Superior temporal gyrus (tissue), 1 donor: ENCODE data around the gene OR56A5.
"Not testable (repeated sequence)": the region's sequence is repeated elsewhere in the genome, so short reads cannot be mapped to it uniquely, and the experiment has no call there.

Experiments
- DNase-seq: peaks from one replicate; pipeline ENCODE4 v3.0.0-alpha.2; 2016; ENCODE audit errors: extremely low spot score

The OR56A5 gene, protein sequence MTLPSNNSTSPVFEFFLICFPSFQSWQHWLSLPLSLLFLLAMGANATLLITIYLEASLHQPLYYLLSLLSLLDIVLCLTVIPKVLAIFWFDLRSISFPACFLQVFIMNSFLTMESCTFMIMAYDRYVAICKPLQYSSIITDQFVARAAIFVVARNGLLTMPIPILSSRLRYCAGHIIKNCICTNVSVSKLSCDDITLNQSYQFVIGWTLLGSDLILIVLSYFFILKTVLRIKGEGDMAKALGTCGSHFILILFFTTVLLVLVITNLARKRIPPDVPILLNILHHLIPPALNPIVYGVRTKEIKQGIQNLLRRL

GRCh38 chr11:5968394-5968793, at the start of gene OR56A5:
Gene OR56A5, minus strand, starts transcription at chr11:5968494. Its CDS starts 0 bp downstream, at chr11:5968494.
- no peak for DNase-seq

GRCh38 chr11:6013042-6013441, 44.7 kb upstream of the OR56A5 start:
- DNase-seq: no peak

GRCh38 chr11:6012035-6012668, 43.9 kb upstream of the OR56A5 start:
- DNase-seq: no peak

DNA sequence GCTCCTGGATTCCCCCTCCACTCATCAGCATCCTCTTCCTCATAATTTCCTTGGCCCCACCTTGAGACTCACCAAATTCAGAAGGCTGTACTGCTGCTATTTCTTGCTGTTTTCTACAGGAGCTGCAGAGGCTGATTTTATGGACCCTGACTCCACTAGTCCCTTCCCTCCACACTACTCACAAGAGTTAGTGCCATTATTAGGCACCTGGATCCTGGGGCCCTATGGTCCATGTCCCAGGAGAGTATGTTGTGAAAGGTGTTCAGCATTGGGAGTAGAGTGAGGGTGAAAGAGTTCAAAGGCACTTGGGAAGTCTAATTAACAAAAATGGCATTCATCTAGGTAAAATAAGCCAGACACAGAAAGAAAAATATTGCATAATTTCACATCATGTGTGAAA, 38.6 kb upstream of the OR56A5 start, which contains the start of gene OR56A4:
Gene OR56A4, minus strand, starts transcription at position 101 of the 400 bp plus-strand sequence. CDS start 3,954 bp downstream, outside the sequence.
- no peak for DNase-seq

GRCh38 chr11:6006395-6006794, 38.1 kb upstream of the OR56A5 start:
- no peak for DNase-seq

DNA sequence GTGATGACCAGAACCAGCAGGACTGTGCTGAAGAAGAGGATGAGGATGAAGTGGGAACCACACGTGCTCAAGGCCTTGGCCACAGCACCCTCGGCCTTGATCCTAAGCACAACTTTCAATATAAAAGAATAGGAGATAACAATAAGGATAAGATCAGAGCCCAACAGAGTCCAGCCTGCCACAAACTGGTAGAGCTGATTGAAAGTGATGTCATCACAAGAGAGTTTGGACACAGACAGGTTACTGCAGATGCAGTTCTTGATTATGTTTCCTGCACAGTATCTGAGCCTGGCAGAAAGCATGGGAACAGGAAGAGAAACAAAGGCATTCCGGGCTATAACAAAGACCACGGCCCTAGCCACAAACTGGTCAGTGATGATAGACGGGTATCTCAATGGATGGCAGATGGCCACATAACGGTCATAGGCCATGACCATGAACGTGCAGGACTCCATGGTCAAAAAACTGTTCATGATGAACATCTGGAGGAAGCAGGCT, 34.0 kb upstream of the OR56A5 start:
- DNase-seq: no peak

DNA sequence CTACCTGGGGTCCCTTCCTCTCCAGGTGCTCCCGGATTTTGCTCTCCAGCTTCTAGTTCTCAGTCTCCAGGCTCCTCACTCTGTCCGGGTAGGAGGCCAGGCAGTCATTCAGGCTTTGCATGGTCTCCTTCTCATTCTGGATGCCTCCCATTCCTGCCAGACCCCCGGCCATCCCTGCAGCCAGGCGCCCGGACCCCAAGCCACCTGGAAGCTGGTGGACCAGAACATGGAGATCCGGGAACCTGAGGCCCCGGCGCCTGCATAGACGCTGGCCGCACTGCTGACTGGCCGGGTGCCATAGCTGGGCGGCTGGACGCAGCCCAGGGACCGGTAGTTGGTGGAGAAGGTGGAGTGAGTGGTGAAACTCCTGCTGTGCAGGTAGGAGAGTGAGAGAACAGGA, 26.5 kb upstream of the OR56A5 start:
- no peak for DNase-seq

DNA sequence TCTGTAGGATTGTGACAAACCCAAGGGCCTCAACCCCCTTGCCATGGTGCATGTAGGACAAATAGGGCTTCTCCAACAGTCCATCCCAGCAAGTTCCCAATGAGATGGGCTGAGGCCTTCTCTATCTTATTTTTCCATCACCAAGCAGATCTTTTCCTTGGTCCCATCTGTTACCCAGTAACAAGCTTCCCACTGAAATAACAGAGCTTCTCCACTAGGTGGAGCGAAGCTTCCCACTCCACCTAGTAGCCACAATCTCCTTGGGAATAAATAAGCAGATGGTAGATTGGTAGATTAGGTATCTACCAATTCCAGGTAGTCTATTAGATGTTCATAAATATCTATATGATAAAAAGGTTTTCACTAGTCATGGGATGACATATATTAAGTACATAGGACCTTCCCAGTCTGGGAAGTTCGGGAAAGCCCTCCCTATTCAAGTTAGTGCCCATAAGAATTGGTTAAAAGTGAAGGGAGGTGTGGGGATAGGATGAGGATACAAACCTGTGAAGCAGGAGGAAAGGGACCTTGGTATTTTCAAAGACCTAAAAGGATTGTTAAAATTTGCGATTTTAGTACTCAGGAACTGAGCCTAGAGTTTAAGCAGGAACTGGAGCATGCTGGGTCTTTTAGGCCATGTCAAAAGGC, 24.4 kb upstream of the OR56A5 start:
- DNase-seq: no peak

DNA sequence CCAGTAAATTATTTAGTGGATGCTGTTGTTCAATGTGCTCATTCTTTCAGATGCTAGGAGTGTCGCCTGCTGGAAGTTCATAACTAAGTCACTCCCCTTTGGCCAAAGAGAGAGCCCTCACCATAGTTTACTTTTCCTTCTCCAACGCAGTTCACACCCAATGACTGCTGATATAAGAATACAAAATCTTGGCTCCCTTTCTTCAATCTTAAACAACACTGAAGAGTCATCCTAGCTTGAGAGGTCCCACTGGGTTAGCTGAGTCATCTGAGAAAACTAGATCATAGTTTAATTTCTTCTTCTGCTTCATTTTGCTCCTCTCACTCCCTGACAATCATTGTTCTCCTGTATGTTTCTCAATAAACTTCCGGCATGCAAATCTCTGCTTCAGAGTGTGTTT, 23.9 kb upstream of the OR56A5 start:
- DNase-seq: no peak

- no peak for DNase-seq
Measured at GRCh38 chr11:5989203-5989602, 20.9 kb upstream of the OR56A5 start.

DNA sequence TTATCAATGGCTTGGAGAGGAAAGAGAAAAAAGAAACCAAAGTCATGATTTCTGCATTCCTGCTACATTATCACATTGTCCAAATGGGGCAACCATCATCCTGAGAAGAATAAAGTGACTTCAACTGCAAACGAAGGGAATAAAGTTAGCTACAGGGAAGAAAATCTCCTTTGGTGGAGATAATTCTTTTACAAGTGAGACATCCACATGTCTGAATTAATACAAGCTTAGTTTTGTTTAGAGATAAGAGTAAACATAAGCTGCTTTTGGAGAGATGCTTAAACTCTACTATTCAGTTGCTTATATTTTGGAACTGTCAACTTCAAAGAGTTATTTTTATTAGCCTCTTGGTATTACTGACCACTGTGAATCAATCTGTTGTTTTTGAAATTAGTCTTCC, 18.6 kb upstream of the OR56A5 start, which contains the start of gene OR52L1:
Gene OR52L1, minus strand, starts transcription at position 101 of the 400 bp plus-strand sequence. Its CDS starts 55 bp downstream, at position 46.
- DNase-seq: no peak

DNA sequence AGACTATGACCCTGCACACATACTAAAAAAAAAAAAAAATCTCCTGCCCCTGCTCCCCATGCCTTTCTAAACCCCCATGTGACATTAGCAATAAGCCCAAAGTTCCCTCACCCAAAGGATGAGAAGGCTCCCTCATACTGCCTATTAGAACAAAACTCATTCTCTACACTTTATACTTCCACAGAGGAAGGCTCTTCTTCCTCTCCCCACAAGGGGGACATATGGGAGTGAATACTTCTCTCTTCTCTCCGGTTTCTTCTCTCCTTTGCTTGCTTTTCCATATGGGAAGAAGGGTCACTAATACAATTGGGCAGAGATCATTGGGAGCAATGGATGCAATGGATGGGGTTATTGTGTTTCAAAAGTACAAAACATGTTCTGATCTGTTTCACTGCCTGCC, 15.1 kb upstream of the OR56A5 start:
- no peak for DNase-seq

DNA sequence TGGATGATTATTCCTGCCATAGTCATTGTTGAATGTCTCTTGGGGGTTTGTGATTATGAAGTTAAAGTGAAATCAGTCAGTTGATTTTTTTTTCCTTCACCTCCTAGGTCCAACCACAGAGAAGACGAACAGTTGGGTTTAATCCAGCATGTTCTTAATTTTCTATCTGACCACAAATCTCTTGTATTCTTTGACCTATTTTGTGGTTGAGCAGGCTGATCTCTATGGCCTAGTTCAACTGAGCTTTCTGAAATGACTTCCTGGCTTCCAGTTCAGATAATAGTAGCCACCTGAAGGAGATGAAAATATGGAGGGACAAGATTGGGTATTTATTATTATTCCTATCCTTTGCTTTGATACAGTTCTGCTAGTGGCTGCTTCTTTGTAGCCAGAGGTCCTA, 5.2 kb upstream of the OR56A5 start:
- no peak for DNase-seq

- DNase-seq: no peak
Measured at GRCh38 chr11:5967708-5968107, 586 bp downstream of the OR56A5 start.

DNA sequence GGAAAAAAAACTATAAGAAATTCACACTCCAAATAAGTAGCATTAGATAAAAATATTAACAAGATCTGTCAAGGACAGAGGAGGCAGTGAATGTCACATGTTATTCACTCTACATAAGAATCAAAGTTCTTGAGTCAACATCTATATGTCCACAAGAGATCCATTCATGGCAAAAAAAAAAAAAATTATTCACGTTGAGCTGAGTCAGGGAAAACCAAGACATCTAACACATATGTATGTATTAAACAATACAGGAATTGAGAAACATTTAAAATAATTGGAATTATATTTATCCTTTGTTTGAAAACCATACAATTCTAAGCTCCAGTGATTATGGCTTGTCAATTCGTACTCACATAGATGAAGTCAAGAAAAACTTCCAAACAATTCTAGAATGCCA, 1.3 kb downstream of the OR56A5 start:
- no peak for DNase-seq

DNA sequence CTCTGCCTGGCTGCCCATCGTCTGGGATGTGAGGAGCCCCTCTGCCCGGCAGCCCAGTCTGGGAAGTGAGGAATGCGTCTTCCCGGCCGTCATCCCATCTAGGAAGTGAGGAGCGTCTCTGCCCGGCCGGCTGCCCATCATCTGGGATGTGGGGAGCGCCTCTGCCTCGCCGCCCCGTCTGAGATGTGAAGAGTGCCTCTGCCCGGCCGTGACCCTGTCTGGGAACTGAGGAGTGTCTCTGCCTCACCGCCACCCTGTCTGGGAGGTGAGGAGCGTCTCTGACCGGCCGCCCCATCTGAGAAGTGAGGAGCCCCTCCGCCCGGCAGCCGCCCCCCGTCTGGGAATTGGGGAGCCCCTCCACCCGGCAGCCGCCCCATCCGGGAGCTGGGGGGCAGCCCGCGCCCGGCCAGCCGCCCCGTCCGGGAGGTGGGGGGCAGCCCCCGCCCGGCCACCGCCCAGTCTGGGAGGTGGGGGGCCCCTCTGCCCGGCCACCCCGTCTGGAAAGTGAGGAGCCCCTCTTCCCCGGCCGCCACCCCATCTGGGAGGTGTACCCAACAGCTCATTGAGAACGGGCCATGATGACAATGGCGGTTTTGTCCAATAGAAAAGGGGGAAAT, 7.5 kb downstream of the OR56A5 start:
- DNase-seq: not testable (repeated sequence)

DNA sequence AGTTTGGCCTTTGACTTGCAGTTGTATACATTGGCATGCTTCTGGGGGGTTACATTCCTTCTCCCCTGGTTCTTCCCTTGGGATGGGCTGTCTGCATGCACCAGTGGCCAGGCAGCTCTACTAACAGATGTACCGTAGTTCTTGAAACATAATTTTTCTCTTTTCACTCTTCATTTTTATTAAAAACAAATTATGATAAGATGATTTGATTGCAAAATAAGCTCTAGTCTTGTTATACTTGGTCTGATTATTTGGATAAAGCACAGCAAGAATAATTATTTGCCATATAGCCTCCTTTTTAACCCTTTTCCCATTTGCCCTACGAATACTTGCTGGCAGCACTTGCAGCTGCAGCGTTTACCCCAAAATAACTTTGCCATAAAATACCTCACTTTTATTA, 12.7 kb downstream of the OR56A5 start:
- DNase-seq: no peak

DNA sequence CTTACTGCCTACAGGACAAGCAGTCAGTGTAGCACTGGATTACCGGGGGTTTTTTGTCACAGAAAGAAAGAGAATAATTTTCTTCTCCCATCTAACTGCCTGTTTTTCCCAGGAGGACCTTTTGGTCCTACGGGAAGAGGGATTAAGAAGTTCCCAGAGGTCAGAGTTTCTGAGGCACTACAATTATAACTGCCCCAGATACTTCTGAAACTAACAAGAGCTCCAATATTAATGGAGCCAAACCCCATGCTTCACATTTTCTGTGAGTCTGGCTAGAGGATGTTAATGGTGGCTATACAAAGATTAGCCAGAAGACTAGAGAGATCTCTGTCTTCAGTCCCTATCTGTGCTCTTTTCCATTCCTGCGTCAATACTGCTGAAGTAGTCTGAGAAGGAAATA, 26.3 kb downstream of the OR56A5 start, which contains the start of gene OR56A3:
Gene OR56A3, plus strand, starts transcription at position 301 of the 400 bp plus-strand sequence. CDS start 5,096 bp downstream, outside the sequence.
- DNase-seq: no peak

- DNase-seq: no peak
Measured at GRCh38 chr11:5940748-5941147, 27.5 kb downstream of the OR56A5 start.

GRCh38 chr11:5938603-5938965, 29.7 kb downstream of the OR56A5 start:
- DNase-seq: no peak

- DNase-seq: no peak
Measured at GRCh38 chr11:5937868-5938602, 30.3 kb downstream of the OR56A5 start.
